Measurements from ENCODE around the gene FANCI. TPM values are rescaled to one million over a fixed set of nuclear protein-coding genes. Genes with fewer than 3 reads are reported as not detected.

FANCI gene
- total RNA-seq, 1 donor = 41.0 TPM

- H3K4me3 ChIP-seq (ENCODE audit: low read depth, low read length) = no peak overlapping the region
- no peak for DNase-seq (ENCODE audit: low read depth)
- TF ChIP-seq CTCF (IDR thresholded peaks at IDR 0.05; ENCODE audit: insufficient read depth, low read depth, low read length) = no peak
Observed at GRCh38 chr15:89321521-89322410, 78.0 kb downstream of the FANCI start.

GRCh38 chr15:89322822-89323221 is 79.0 kb downstream of the FANCI start:
- no peak for DNase-seq (ENCODE audit: low read depth)
- H3K4me3 ChIP-seq (ENCODE audit: low read depth, low read length) = no peak overlapping the region
- TF ChIP-seq CTCF (IDR thresholded peaks at IDR 0.05; ENCODE audit: insufficient read depth, low read depth, low read length) = no peak

- no peak for DNase-seq (ENCODE audit: low read depth)
- TF ChIP-seq CTCF (IDR thresholded peaks at IDR 0.05; ENCODE audit: insufficient read depth, low read depth, low read length) = no peak
Observed at GRCh38 chr15:89323825-89324224, 80.0 kb downstream of the FANCI start.

GRCh38 chr15:89325039-89325803 is 81.4 kb downstream of the FANCI start:
- no peak for TF ChIP-seq CTCF (IDR thresholded peaks at IDR 0.05; ENCODE audit: insufficient read depth, low read depth, low read length)
- no peak for DNase-seq (ENCODE audit: low read depth)
- H3K4me3 ChIP-seq (ENCODE audit: low read depth, low read length) = no peak overlapping the region

More at GRCh38 chr15:89323825-89324224, 80.0 kb downstream of the FANCI start:
- H3K4me3 ChIP-seq (ENCODE audit: low read depth, low read length) = no peak overlapping the region

GRCh38 chr15:89326316-89326715 is 82.5 kb downstream of the FANCI start:
- no peak for TF ChIP-seq CTCF (IDR thresholded peaks at IDR 0.05; ENCODE audit: insufficient read depth, low read depth, low read length)
- H3K4me3 ChIP-seq (ENCODE audit: low read depth, low read length) = no peak overlapping the region
- DNase-seq (ENCODE audit: low read depth) = no peak

- H3K4me3 ChIP-seq (ENCODE audit: low read depth, low read length) = no peak overlapping the region
- TF ChIP-seq CTCF (IDR thresholded peaks at IDR 0.05; ENCODE audit: insufficient read depth, low read depth, low read length) = no peak
- no peak for DNase-seq (ENCODE audit: low read depth)
Observed at GRCh38 chr15:89327113-89327512, 83.3 kb downstream of the FANCI start.
